Fibroblast of villous mesenchyme (primary cell): ENCODE measurements around the gene PLEKHJ1. TPM values are rescaled to one million over a fixed set of nuclear protein-coding genes. Genes with fewer than 3 reads are reported as not detected.

Source experiments
- DNase-seq: peaks from one replicate; pipeline ENCODE4 v3.0.0-alpha.2; 2010; ENCODE audit warnings: low read depth
- H3K4me3 ChIP-seq: 2 replicates; pipeline ENCODE4 v1.5.1; 2011; ENCODE audit warnings: low read depth, mild to moderate bottlenecking, low read length
- CTCF ChIP-seq: IDR thresholded peaks from 2 replicates; pipeline ENCODE4 v1.5.1; 2012; ENCODE audit warnings: low read depth, mild to moderate bottlenecking, low read length; ENCODE audit not compliant: insufficient read depth
- total RNA-seq: library from RNA; depleted of rRNA; stranded (reverse); fragments of >200 nt; gene quantifications from 2 replicates; pipeline ENCODE4 v1.2.3, GENCODE V29; 2012

Gene PLEKHJ1
- total RNA-seq, 1 donor = 43.6 TPM

GRCh38 chr19:2251106-2252054 is 15.3 kb upstream of the PLEKHJ1 start:
- DNase-seq = no peak
- TF ChIP-seq CTCF = no peak
- no peak overlapping the region for H3K4me3 ChIP-seq

GRCh38 chr19:2250766-2251105 is 14.6 kb upstream of the PLEKHJ1 start:
- no peak overlapping the region for H3K4me3 ChIP-seq
- no peak for TF ChIP-seq CTCF
- DNase-seq = no peak

- no peak overlapping the region for H3K4me3 ChIP-seq
- DNase-seq = no peak
- TF ChIP-seq CTCF = no peak
Observed at GRCh38 chr19:2249880-2250765, 14.0 kb upstream of the PLEKHJ1 start.

DNA sequence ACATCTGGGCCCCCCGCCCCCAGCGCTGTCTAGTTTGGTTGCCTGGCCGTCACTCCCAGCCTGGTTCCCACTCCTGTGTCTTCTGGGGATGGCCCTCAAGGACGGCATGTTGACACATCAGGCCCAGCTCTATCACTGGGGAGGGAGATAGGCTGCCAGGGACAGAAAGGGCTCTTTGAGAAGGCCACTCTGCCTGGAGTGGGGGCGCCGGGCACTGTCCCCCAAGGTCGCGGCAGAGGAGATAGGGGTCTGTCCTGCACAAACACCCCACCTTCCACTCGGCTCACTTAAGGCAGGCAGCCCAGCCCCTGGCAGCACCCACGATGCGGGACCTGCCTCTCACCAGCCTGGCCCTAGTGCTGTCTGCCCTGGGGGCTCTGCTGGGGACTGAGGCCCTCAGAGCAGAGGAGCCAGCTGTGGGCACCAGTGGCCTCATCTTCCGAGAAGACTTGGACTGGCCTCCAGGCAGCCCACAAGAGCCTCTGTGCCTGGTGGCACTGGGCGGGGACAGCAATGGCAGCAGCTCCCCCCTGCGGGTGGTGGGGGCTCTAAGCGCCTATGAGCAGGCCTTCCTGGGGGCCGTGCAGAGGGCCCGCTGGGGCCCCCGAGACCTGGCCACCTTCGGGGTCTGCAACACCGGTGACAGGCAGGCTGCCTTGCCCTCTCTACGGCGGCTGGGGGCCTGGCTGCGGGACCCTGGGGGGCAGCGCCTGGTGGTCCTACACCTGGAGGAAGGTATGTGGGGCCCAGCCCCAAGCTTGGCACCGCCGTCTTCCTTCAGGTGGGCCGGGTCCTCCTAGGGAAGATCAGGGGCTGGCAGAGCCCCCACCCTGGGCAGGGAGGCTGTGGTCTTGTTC is 13.1 kb upstream of the PLEKHJ1 start, which contains the start of gene AMH:
Gene AMH, plus strand, starts transcription at position 314 of the 857 bp plus-strand sequence. Its CDS starts 10 bp downstream, at position 324.
- no peak for DNase-seq
- no peak for TF ChIP-seq CTCF
- H3K4me3 ChIP-seq = no peak within 1 kb of the TSS

GRCh38 chr19:2248136-2249009 is 12.2 kb upstream of the PLEKHJ1 start:
- H3K4me3 ChIP-seq = no peak overlapping the region
- DNase-seq = no peak
- TF ChIP-seq CTCF = no peak
